Measurements from ENCODE around the gene KRTCAP2. TPM values are rescaled to one million over a fixed set of nuclear protein-coding genes. Genes with fewer than 3 reads are reported as not detected.

Gene KRTCAP2
- total RNA-seq, 1 donor = 65.6 TPM

DNA sequence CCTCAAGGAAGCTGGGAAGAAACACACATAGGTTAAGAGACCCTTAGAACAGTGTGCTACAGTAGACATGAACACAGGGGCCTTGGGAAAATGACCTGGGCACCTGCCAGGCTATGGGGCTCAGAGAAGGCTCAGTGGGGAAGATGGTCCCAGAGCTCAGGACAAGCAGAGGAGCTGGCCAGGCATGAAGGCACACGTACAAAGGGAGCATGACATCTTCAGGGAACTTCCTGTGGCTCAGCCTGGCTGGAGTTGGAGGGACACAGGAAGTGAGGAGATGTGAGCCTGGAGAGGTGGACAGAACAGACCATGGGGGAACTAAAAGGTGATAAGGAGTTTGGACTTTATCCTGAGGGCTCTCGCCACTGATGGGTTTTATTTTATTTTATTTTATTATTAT lies 41.2 kb downstream of the KRTCAP2 start:
- DNase-seq (ENCODE audit: low read depth) = no peak
- H3K4me3 ChIP-seq (ENCODE audit: low read depth, low read length) = no peak overlapping the region
- TF ChIP-seq, protein P1, sequence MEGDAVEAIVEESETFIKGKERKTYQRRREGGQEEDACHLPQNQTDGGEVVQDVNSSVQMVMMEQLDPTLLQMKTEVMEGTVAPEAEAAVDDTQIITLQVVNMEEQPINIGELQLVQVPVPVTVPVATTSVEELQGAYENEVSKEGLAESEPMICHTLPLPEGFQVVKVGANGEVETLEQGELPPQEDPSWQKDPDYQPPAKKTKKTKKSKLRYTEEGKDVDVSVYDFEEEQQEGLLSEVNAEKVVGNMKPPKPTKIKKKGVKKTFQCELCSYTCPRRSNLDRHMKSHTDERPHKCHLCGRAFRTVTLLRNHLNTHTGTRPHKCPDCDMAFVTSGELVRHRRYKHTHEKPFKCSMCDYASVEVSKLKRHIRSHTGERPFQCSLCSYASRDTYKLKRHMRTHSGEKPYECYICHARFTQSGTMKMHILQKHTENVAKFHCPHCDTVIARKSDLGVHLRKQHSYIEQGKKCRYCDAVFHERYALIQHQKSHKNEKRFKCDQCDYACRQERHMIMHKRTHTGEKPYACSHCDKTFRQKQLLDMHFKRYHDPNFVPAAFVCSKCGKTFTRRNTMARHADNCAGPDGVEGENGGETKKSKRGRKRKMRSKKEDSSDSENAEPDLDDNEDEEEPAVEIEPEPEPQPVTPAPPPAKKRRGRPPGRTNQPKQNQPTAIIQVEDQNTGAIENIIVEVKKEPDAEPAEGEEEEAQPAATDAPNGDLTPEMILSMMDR (IDR thresholded peaks at IDR 0.05; ENCODE audit: insufficient read depth, low read depth, low read length) = no peak

DNA sequence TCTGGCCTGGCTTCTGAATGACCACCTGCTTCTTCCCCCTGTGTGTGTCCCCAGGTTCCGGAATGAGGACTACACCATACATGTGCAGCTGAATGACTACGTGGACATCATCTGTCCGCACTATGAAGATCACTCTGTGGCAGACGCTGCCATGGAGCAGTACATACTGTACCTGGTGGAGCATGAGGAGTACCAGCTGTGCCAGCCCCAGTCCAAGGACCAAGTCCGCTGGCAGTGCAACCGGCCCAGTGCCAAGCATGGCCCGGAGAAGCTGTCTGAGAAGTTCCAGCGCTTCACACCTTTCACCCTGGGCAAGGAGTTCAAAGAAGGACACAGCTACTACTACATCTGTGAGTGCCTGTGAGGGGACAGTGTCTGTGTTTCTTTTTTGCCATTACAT lies 41.8 kb downstream of the KRTCAP2 start:
- H3K4me3 ChIP-seq (ENCODE audit: low read depth, low read length) = no peak overlapping the region
- TF ChIP-seq, protein P1 (IDR thresholded peaks at IDR 0.05; ENCODE audit: insufficient read depth, low read depth, low read length) = no peak
- DNase-seq (ENCODE audit: low read depth) = no peak

DNA sequence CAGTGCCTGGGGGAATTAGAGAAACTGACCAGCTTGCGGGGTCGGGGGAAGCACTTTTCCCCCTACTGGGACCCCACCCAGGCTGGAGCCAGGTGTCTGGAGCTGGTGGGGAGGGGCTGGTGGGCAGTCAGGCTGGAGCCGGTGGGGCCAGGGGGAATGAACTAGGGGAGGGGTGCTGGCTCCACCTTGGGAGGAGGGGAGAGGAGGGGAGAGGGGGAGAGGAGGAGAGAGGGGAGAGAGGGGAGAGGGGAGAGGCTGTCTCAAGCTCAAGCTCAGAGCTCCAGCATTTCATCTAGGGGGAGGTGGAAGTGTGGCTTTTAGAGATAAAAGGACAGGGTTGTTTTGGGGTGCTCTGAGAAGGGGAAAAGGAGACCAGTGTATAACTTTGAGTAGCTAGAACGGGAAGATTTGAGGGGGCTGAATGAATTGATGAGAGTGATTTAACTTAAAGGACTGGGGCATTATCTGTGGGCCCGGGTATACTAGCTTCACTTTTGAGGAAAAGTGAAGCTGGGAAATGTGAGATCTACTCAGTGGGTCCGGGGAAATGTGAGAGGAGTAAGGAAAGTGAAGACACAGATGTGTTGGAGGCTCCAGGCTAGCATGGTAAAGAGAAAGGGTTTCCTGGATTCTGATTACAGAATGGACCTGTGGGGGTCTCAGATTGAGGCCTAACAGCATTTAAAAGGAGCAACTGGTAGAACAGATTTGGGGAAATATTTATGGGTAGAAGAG lies 42.7 kb downstream of the KRTCAP2 start:
- TF ChIP-seq, protein P1 (IDR thresholded peaks at IDR 0.05; ENCODE audit: insufficient read depth, low read depth, low read length) = no peak
- no peak overlapping the region for H3K4me3 ChIP-seq (ENCODE audit: low read depth, low read length)
- no peak for DNase-seq (ENCODE audit: low read depth)

DNA sequence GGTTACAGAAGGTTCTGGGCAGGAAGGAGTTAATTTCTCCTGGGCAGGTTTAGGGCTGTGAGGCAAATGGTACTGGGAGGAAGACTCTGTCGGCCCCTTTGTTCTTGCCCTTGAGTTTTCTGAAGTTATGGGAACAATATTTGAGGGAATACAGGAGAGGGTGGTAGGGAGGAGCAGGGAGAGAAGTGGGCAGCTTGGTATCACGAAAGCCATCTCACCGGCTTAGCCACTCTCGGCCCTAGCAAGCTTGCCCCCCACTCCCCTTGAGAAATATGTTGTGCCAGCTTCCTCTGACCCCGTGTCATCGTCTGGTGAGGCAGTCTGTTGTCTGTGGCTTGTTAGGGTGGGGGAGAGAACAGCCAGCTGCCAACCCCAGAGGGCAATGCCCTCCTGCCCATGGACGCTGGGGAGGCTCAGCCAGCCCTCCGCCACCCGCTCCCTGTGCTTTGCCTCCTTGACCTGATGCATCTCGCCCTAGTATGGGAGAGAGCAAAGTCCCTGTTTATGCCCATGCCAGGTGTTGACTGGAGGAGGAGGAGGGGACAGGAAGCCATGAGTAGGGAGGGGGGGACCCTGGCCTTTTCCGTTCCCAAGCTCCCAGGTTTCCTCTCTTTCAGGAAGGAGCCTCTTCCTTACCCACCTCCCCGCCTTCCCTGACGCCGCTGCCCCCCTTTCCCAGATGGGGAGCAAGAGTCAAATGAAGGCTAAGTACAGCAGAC lies 44.2 kb downstream of the KRTCAP2 start:
- no peak overlapping the region for H3K4me3 ChIP-seq (ENCODE audit: low read depth, low read length)
- DNase-seq (ENCODE audit: low read depth) = no peak
- TF ChIP-seq, protein P1 (IDR thresholded peaks at IDR 0.05; ENCODE audit: insufficient read depth, low read depth, low read length) = no peak

DNA sequence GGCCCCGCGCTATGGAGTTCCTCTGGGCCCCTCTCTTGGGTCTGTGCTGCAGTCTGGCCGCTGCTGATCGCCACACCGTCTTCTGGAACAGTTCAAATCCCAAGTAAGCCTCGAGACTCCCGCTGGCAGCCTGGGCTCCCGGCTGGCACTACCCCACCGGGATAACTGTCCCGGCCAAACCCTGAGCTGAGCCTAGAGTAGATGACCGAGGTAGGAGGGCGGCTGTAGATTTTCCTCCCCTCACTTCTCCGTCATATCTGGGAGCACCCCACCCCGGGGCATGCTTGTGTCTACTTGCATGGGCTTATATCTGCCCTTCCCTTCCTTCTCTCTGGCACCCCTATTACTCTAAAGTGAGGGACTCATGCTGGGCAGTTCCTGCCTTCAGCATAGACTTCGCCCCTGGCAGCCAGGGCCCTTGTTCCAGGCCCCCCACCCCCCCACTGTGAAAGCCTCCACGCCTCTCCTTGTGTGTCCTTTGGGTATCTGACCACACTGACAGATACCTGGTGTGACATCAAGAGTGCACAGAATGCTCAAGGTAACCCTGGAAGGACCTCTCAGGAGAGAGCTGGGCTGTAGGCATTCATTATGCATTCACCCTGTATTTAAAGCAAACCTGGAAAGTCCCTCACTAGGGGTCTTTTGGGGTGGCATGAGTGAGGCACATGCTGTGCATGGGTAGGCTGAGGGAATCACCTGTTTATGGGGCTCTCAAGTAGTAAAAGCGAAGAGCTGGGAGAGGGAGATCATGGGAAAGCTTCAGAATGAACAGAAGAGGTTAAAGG lies 44.9 kb downstream of the KRTCAP2 start:
- peak; percentile 16 for DNase-seq (ENCODE audit: low read depth)
- TF ChIP-seq, protein P1 (IDR thresholded peaks at IDR 0.05; ENCODE audit: insufficient read depth, low read depth, low read length) = no peak
- peak overlapping the region; percentile 53 for H3K4me3 ChIP-seq (ENCODE audit: low read depth, low read length)

DNA sequence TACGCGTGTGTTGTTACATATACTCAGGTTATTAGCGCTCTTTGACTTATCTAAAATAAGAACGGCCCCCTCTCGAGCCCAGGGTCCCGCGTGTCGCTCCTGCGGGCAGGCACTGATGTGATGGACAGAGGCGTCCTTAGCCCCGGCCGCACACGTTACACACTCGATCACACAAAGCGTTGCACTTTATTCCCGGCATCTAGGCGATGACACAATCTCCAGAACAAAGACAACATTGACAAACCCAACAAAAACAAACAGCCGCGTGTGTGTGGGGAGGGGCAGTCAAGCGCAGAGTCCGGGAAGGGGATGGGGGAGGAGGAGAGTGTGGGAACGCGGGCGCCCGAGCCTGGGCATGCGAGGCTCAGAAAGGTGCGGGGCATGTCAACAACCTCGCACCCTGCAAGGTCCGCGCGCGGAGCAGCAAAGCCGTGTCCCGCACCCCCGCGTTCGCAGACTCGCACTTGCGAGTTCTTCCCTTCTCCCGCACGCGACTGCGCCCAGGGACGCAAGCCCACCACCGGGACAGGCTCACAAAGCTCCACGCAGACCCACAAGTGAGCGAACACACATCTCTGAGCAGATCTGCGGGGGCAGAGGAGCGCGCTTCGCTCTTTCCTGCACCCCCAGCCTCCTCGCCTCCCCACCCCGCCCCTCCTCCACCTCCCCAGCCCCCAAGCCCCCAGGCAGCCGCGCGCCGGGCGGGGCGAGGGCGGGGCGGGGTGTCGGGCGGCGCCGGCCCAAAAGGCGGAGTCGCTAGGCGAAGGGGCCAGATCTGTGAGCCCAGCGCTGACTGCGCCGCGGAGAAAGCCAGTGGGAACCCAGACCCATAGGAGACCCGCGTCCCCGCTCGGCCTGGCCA lies 45.8 kb downstream of the KRTCAP2 start, which contains the start of gene EFNA1:
Gene EFNA1 (plus strand): TSS at position 772 of the 862 bp plus-strand sequence. CDS start 102 bp downstream, outside the sequence.
- peak within 1 kb of the TSS; percentile 60 for H3K4me3 ChIP-seq (ENCODE audit: low read depth, low read length)
- peak; percentile 51 for DNase-seq (ENCODE audit: low read depth)
- TF ChIP-seq, protein P1 (IDR thresholded peaks at IDR 0.05; ENCODE audit: insufficient read depth, low read depth, low read length) = no peak
